Measurements from ENCODE around the gene PRELID3B. TPM values are rescaled to one million over a fixed set of nuclear protein-coding genes. Genes with fewer than 3 reads are reported as not detected.
A peak's percentile ranks its signal among the peaks of the same experiment; 100 is the strongest.

Gene PRELID3B
- total and polyA plus RNA-seq, 2 of the 8 experiments (the other 6 are each of a cell fraction or from before 2014, with no cell fraction given) = 8.1 to 50.5 TPM

DNA sequence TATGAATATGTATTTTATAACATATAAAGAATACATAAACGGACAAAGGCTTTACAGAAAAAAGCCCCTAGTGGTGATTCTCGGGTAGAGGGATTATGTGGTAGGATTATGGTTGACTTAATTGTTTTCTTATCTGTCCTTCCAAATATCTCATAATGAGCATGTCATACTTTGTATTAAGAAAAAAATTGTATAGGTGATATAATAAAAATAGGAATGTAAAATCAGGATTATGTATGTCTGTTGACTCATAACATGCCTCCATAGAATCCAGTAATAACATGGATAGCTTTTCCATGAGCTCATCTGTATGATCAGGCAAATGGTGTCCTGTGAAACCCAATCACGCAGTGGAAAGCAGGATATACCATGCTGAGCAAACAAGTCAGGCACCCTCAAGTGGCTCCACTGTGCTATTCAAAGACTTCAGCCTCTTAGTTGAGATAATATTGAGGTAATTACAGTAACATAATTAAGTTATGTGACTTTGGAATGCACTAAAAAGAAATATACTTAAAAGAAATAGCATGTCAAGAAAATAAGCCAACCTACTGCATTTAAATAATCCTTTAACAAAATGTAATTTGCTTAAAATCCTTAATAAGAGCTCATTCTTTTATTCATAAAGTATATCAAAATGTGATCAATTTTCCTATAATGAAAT, 39.6 kb upstream of the PRELID3B start:
- H3K79me1 ChIP-seq (ENCODE audit: low read depth, low read length) = no peaks in the 10 kb centered on the region
- 0 out of 7 replicates have a peak, but pooled peaks cover 0 to 2% (median 0%) of the 10 kb centered on the region in 4 experiments for H3K27me3 ChIP-seq (replicated peaks in 1 of 4; ENCODE audit: control insufficient read depth in 3 of 4, extremely low read depth in 1 of 4, insufficient read depth in 3 of 4, low read length in 3 of 4)
- no peak overlapping the region for H4K8ac ChIP-seq (ENCODE audit: extremely low read depth, insufficient read depth, low read length)
- POLR2A ChIA-PET (ENCODE audit: partially characterized antibody) = no interaction called here
- FAIRE-seq (no peak), DNase-seq (ENCODE audit: low read depth in 1 of 2, low spot score in 2 of 2) (no peak)
- H3K23me2 ChIP-seq (ENCODE audit: low read depth, low read length) = 0 out of 2 replicates have a peak, but pooled peaks cover 2% of the 10 kb centered on the region
- H3K4me1 ChIP-seq (replicated peaks in 1 of 4; ENCODE audit: control insufficient read depth in 3 of 4, insufficient read depth in 4 of 4, low read length in 3 of 4) = no peaks in the 10 kb centered on the region
- no peak for TF ChIP-seq CBX5 (IDR thresholded peaks at IDR 0.05; ENCODE audit: low read depth, low read length)
- TF ChIP-seq JUND (IDR thresholded peaks at IDR 0.05; ENCODE audit: low read length) = 0 out of 2 replicates have a peak, but pooled peaks have one; percentile 42
- TF ChIP-seq JUN (IDR thresholded peaks at IDR 0.05; ENCODE audit: low read depth, low read length) = peak; percentile 70; the same call in 1 of the 2 replicates
- no peak for TF ChIP-seq GTF2F1 (IDR thresholded peaks at IDR 0.05; ENCODE audit: borderline replicate concordance, low read depth, low read length)
- no peak for TF ChIP-seq KDM1A (IDR thresholded peaks at IDR 0.05; ENCODE audit: borderline replicate concordance, low read length)
- no peaks in the 10 kb centered on the region for H3K36me3 ChIP-seq (ENCODE audit: control insufficient read depth in 2 of 4, insufficient read depth in 4 of 4, low read length in 3 of 4)
- H3K9me3 ChIP-seq (ENCODE audit: insufficient read depth in 2 of 2, low read depth in 1 of 2, low read length in 1 of 2) = no peaks in the 10 kb centered on the region
- no peak overlapping the region for H4K91ac ChIP-seq (replicated peaks; ENCODE audit: insufficient read length, low read length)
- no peak overlapping the region for H3K9ac ChIP-seq (replicated peaks in 1 of 4; ENCODE audit: extremely low read depth in 1 of 4, low read depth in 3 of 4, low read length in 3 of 4)
- no peak overlapping the region for H2BK12ac ChIP-seq (ENCODE audit: low read depth, low read length)
- H3K18ac ChIP-seq (ENCODE audit: extremely low read depth, low read length) = no peak overlapping the region
- no peak overlapping the region for H2AFZ ChIP-seq (ENCODE audit: low read length)
- H2BK120ac ChIP-seq (replicated peaks; ENCODE audit: low read depth, low read length) = no peak overlapping the region
- no peak overlapping the region for H2BK5ac ChIP-seq (ENCODE audit: low read depth, low read length)
- no peak overlapping the region for H3K14ac ChIP-seq (ENCODE audit: insufficient read length)
- no peak overlapping the region for H3K56ac ChIP-seq (replicated peaks; ENCODE audit: insufficient read length, low read depth, low read length)
- H2BK15ac ChIP-seq (ENCODE audit: low read length) = no peak overlapping the region
- H3K4ac ChIP-seq (replicated peaks; ENCODE audit: insufficient read length, low read depth, low read length) = no peak overlapping the region
- CTCF ChIA-PET (ENCODE audit: partially characterized antibody) = interaction anchor here (0.6 to 1.8 kb wide), 15 partner anchors 8 to 374 kb away, joined by 3 to 8 read pairs (median 4); no protein-coding TSS in a partner anchor
- H3K79me2 ChIP-seq (ENCODE audit: control insufficient read depth in 1 of 2, insufficient read depth in 2 of 2, low read length in 2 of 2) = no peaks in the 10 kb centered on the region
- no peak overlapping the region for H3K4me3 ChIP-seq (ENCODE audit: extremely low read depth in 1 of 4, insufficient read depth in 2 of 4, low read depth in 3 of 4, low read length in 4 of 4)
- H3K23ac ChIP-seq (ENCODE audit: insufficient read length) = no peak overlapping the region
- no peak overlapping the region for H2BK20ac ChIP-seq (ENCODE audit: low read length)
- no peaks in the 10 kb centered on the region for H4K20me1 ChIP-seq (replicated peaks in 1 of 2; ENCODE audit: control insufficient read depth in 1 of 2, insufficient read depth in 2 of 2, low read length in 2 of 2)
- H3K27ac ChIP-seq (ENCODE audit: low read depth, low read length) = no peak overlapping the region
- H3K4me2 ChIP-seq (ENCODE audit: insufficient read depth in 1 of 2, low read depth in 2 of 2, low read length in 2 of 2) = no peak overlapping the region
- H2AK5ac ChIP-seq (ENCODE audit: low read depth, low read length) = no peak overlapping the region
- H4K5ac ChIP-seq (ENCODE audit: insufficient read length, low read depth, low read length) = no peak overlapping the region
- WGBS, 2 experiments (ENCODE audit: extremely low coverage in 1 of 2, insufficient coverage in 1 of 2, insufficient read length in 1 of 2, insufficient replicate concordance in 2 of 2, low coverage in 1 of 2, low lambda C conversion rate in 2 of 2, missing lambda C conversion rate in 1 of 2) = 60% methylated on average over 3 of the region's 3 CpGs; no CpG with 5 or more reads in 1 of the 2 experiments
